ENCODE results near the gene PLB1. TPM values are rescaled to one million over a fixed set of nuclear protein-coding genes. Genes with fewer than 3 reads are reported as not detected.

Gene PLB1
- total RNA-seq, 2 donors from 2014 or later, result 0.39 to 0.89 TPM

GRCh38 chr2:28640908-28641300, 145.0 kb downstream of the PLB1 start:
- Mint-ChIP-seq H3K36me3 (no peaks in the 10 kb centered on the region), H3K27ac (no peak overlapping the region), H3K9me3 (no peaks in the 10 kb centered on the region)
- DNase-seq (ENCODE audit: low spot score in 2 of 2) (peak in 1 of 2 donors; percentile 43), ATAC-seq (no peak)

DNA sequence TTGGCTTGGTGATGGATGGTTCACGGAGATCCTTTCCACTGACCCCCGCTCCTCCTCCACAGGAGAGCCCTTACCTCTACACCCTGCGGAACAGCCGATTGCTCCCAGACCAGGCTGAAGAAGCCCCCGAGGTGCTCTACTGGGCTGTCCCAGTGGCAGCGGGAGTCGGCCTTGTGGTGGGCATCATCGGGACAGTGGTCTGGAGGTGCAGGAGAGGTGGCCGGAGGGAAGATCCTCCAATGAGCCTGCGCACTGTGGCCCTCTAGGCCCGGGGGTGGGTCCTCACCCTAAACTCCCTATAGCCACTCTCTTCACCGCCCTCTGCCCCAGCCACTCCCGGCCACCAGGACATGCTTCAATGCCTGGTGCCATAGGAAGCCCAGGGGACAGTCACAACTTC, 146.9 kb downstream of the PLB1 start:
- DNase-seq (ENCODE audit: low spot score in 2 of 2) (no peak), ATAC-seq (no peak)
- Mint-ChIP-seq H3K27ac (no peak overlapping the region), H3K9me3 (no peaks in the 10 kb centered on the region), H3K36me3 (no peaks in the 10 kb centered on the region)

- ATAC-seq, result no peak
- Mint-ChIP-seq H3K9me3 (no peaks in the 10 kb centered on the region), H3K36me3 (no peaks in the 10 kb centered on the region), H3K27ac (no peak overlapping the region)
- no peak for DNase-seq (ENCODE audit: low spot score in 2 of 2)
These were observed 147.5 kb downstream of the PLB1 start for GRCh38 chr2:28643327-28643726.

DNA sequence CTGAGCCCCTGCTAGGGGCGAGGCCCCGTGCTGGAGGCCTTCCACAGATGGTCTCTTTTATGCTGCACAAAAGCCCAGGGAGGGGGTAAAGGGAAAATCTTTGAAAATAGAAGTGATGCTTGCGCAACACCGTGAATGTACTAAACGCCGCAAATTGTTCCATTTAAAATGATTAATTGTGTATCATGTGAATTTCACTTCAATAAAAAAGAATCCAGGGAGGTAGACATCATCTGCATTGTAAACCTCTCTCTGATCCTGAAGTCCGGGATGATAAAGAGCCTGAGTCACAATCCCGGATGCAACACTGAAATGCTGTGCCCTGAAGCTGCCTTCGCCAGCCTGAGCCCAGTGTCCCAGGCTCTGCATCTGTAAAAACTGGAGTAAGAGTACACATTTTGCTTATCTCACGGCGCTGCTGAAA, 148.1 kb downstream of the PLB1 start:
- no peak for ATAC-seq
- H3K27ac Mint-ChIP-seq, result no peak overlapping the region
- no peak for DNase-seq (ENCODE audit: low spot score in 2 of 2)
- H3K9me3 Mint-ChIP-seq, result no peaks in the 10 kb centered on the region
- H3K36me3 Mint-ChIP-seq, result no peaks in the 10 kb centered on the region

DNA sequence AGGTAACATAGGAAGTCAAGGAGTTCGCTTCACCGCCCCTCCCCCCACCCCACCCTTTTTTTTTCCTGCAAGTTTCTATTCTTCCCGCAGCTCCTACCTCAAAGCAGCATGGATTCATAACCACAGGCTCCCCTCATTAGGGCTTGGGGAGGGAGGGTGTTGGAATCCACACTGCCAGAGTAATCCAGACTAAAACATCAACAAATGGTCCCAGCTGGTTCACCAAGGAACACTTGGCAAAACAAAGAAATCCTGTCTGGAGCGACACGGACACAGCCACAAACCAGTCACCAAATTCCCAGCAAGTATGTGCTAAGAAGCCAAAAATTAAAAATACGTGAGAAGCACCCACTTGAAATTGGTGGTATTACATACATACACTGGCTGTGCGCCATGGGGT, 148.9 kb downstream of the PLB1 start:
- DNase-seq (ENCODE audit: low spot score in 2 of 2) (no peak), ATAC-seq (no peak)
- H3K27ac Mint-ChIP-seq, result no peak overlapping the region
- no peaks in the 10 kb centered on the region for H3K9me3 Mint-ChIP-seq
- H3K36me3 Mint-ChIP-seq, result no peaks in the 10 kb centered on the region

- H3K9me3 Mint-ChIP-seq, result no peaks in the 10 kb centered on the region
- no peak overlapping the region for H3K27ac Mint-ChIP-seq
These were observed 149.7 kb downstream of the PLB1 start for GRCh38 chr2:28645553-28645952.

DNA sequence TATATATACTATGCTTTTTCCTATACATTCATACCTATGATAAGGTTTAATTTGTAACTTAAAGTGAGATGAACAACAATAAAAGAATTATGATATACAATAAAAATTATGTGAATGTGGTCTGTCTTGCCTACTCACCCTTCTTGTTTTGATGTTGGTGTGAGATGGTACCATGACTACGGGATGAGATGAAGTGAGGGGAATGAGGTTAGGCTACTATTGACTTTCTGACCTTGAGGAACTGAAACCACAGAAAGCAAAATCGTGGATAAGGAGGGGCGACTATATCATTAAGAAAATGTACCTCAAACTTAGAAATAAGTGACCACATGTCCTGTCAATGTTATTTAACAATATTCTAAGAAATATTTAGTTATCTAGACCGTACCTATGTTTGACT, 151.8 kb downstream of the PLB1 start:
- no peaks in the 10 kb centered on the region for H3K9me3 Mint-ChIP-seq
- no peaks in the 10 kb centered on the region for H3K36me3 Mint-ChIP-seq
- DNase-seq (ENCODE audit: low spot score in 2 of 2) (no peak), ATAC-seq (no peak)
- H3K27ac Mint-ChIP-seq, result no peak overlapping the region

More at GRCh38 chr2:28645553-28645952, 149.7 kb downstream of the PLB1 start:
- no peak for DNase-seq (ENCODE audit: low spot score in 2 of 2)
- H3K36me3 Mint-ChIP-seq, result no peaks in the 10 kb centered on the region
- no peak for ATAC-seq

- H3K27ac Mint-ChIP-seq, result no peak overlapping the region
- DNase-seq (ENCODE audit: low spot score in 2 of 2) (no peak), ATAC-seq (peak in 1 of 2 donors; percentile 40)
- H3K36me3 Mint-ChIP-seq, result no peaks in the 10 kb centered on the region
- H3K9me3 Mint-ChIP-seq, result no peaks in the 10 kb centered on the region
These were observed 152.3 kb downstream of the PLB1 start for GRCh38 chr2:28648147-28648546.

GRCh38 chr2:28648671-28649395, 153.0 kb downstream of the PLB1 start:
- Mint-ChIP-seq H3K9me3 (no peaks in the 10 kb centered on the region), H3K36me3 (no peaks in the 10 kb centered on the region), H3K27ac (peak overlapping the region; percentile 36 to 49)
- ATAC-seq (no peak), DNase-seq (ENCODE audit: low spot score in 2 of 2) (no peak)

GRCh38 chr2:28649481-28650265, 153.8 kb downstream of the PLB1 start:
- peak; percentile 98 to 100 for ATAC-seq
- Mint-ChIP-seq H3K27ac (peak overlapping the region; percentile 36 to 49), H3K36me3 (no peaks in the 10 kb centered on the region), H3K9me3 (no peaks in the 10 kb centered on the region)
- peak; percentile 46 to 67 for DNase-seq (ENCODE audit: low spot score in 2 of 2)

GRCh38 chr2:28650266-28650584, 154.4 kb downstream of the PLB1 start:
- DNase-seq (ENCODE audit: low spot score in 2 of 2) (no peak), ATAC-seq (no peak)
- no peaks in the 10 kb centered on the region for H3K9me3 Mint-ChIP-seq
- H3K27ac Mint-ChIP-seq, result no peak overlapping the region
- no peaks in the 10 kb centered on the region for H3K36me3 Mint-ChIP-seq

GRCh38 chr2:28652217-28652616, 156.4 kb downstream of the PLB1 start:
- DNase-seq (ENCODE audit: low spot score in 2 of 2), result no peak
- Mint-ChIP-seq H3K36me3 (no peaks in the 10 kb centered on the region), H3K27ac (no peak overlapping the region), H3K9me3 (no peaks in the 10 kb centered on the region)
- no peak for ATAC-seq

GRCh38 chr2:28653892-28654662, 158.2 kb downstream of the PLB1 start:
- Mint-ChIP-seq H3K36me3 (no peaks in the 10 kb centered on the region), H3K27ac (no peak overlapping the region), H3K9me3 (peaks cover 0 to 5% of the 10 kb centered on the region in 2 donors)
- ATAC-seq (no peak), DNase-seq (ENCODE audit: low spot score in 2 of 2) (no peak)

- no peak for DNase-seq (ENCODE audit: low spot score in 2 of 2)
- ATAC-seq, result no peak
- peaks cover 0 to 5% of the 10 kb centered on the region in 2 donors for H3K9me3 Mint-ChIP-seq
- H3K27ac Mint-ChIP-seq, result no peak overlapping the region
- no peaks in the 10 kb centered on the region for H3K36me3 Mint-ChIP-seq
These were observed 158.9 kb downstream of the PLB1 start for GRCh38 chr2:28654663-28655320.

GRCh38 chr2:28656937-28657615, 161.2 kb downstream of the PLB1 start:
- peak; percentile 97 to 99 for ATAC-seq
- DNase-seq (ENCODE audit: low spot score in 2 of 2), result peak in 1 of 2 donors; percentile 36
- Mint-ChIP-seq H3K36me3 (no peaks in the 10 kb centered on the region), H3K27ac (no peak overlapping the region), H3K9me3 (peaks cover 0 to 5% of the 10 kb centered on the region in 2 donors)

DNA sequence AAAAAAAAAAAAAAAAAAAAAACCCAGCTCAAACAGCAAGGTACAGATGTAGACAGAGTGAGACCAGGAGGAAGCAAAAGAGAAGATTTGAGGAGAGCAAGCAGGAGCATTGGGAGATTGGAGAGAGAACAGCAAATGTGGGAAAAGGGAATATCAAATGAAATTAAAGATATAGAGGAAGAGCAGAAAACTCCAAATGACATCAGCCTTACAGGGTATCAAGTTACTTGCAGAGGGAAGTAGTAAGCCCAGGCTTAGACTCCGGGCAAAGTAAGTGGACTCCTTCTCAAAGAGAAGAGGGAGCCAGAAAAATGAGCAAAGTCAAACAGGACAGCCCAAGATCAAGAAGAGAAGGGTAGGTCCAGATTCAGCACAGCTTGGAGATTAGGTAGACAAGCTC, 162.5 kb downstream of the PLB1 start:
- H3K27ac Mint-ChIP-seq, result no peak overlapping the region
- DNase-seq (ENCODE audit: low spot score in 2 of 2) (no peak), ATAC-seq (no peak)
- no peaks in the 10 kb centered on the region for H3K36me3 Mint-ChIP-seq
- H3K9me3 Mint-ChIP-seq, result peaks cover 0 to 5% of the 10 kb centered on the region in 2 donors

Data from activated naive CD4-positive, alpha-beta T cell treated with anti-CD3 and anti-CD28 coated beads, Interleukin-2, amount 50 U/mL, for 72 hours (primary cell).